ENCODE measurements around the gene SPECC1. TPM values are rescaled to one million over a fixed set of nuclear protein-coding genes. Genes with fewer than 3 reads are reported as not detected.

Gene SPECC1
- total RNA-seq, 1 experiment from 2014 or later, result 103 TPM

DNA sequence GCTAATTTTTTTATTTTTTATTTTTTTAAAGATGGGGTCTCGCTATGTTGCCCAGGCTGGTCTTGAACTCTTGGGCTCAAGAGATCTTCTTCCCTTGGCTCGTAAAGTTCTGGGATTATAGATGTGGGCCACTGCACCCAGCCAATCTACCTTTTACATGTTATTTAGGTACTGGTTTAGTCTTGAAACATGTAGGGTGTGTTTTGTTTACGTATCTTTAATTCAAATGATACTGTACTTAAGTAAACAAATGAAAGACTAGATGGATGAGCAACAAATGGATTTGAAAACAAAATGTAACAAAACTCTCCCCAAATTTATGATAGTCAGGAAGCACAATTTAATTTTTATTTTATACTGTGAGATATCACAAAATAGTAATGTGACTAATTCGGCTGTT lies 250.5 kb downstream of the SPECC1 start:
- H3K9me3 Mint-ChIP-seq, result no peaks in the 10 kb centered on the region
- ChIA-PET CTCF (no interaction called here), POLR2A (no interaction called here)
- ATAC-seq (no peak), DNase-seq (ENCODE audit: low spot score) (no peak)
- TF ChIP-seq, protein P1, sequence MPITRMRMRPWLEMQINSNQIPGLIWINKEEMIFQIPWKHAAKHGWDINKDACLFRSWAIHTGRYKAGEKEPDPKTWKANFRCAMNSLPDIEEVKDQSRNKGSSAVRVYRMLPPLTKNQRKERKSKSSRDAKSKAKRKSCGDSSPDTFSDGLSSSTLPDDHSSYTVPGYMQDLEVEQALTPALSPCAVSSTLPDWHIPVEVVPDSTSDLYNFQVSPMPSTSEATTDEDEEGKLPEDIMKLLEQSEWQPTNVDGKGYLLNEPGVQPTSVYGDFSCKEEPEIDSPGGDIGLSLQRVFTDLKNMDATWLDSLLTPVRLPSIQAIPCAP (CRISPR knock-in tag; IDR thresholded peaks at IDR 0.05), result no peak
- TF ChIP-seq NR1H2 (CRISPR knock-in tag; IDR thresholded peaks at IDR 0.05), result no peak
- no peaks in the 10 kb centered on the region for H3K27me3 Mint-ChIP-seq (ENCODE audit: low read depth)
- H3K36me3 Mint-ChIP-seq, result peaks cover 57% of the 10 kb centered on the region
- H3K4me3 Mint-ChIP-seq, result no peak overlapping the region
- H3K4me1 Mint-ChIP-seq, result peaks cover 23% of the 10 kb centered on the region
- H3K27ac Mint-ChIP-seq, result no peak overlapping the region

DNA sequence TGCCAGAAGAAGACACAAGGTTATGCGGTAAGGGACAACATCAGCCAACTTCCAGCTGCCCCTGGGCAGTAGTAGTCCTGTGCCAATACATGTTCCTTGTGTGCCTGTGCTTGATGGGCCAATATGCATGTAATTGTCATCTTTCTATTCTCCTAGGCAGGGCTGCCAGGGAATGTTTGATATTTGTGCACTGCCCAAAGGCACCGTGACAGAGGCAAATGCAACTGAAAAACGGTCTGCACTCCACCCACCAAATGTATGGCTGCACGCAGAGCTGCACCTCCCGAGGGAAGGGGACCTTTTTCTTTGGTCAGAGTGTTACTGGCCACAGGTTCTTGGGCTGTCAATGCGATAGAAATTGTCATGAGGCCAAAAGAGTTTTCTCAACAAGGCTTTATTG lies 251.1 kb downstream of the SPECC1 start:
- H3K27ac Mint-ChIP-seq, result no peak overlapping the region; the same call in 1 of the 2 replicates
- H3K4me1 Mint-ChIP-seq, result peaks cover 23% of the 10 kb centered on the region
- no peaks in the 10 kb centered on the region for H3K9me3 Mint-ChIP-seq
- ChIA-PET CTCF (interaction anchor here (0.9 kb wide), 1 partner anchor 138 kb away, joined by 3 read pairs; no protein-coding TSS in a partner anchor), POLR2A (no interaction called here)
- DNase-seq (ENCODE audit: low spot score) (no peak), ATAC-seq (no peak)
- no peak for TF ChIP-seq ZNF121 (CRISPR knock-in tag; IDR thresholded peaks at IDR 0.05)
- TF ChIP-seq, protein P1 (CRISPR knock-in tag; IDR thresholded peaks at IDR 0.05), result no peak
- TF ChIP-seq ESRRA (CRISPR knock-in tag; IDR thresholded peaks at IDR 0.05; ENCODE audit: borderline replicate concordance), result no peak
- TF ChIP-seq, protein P2, sequence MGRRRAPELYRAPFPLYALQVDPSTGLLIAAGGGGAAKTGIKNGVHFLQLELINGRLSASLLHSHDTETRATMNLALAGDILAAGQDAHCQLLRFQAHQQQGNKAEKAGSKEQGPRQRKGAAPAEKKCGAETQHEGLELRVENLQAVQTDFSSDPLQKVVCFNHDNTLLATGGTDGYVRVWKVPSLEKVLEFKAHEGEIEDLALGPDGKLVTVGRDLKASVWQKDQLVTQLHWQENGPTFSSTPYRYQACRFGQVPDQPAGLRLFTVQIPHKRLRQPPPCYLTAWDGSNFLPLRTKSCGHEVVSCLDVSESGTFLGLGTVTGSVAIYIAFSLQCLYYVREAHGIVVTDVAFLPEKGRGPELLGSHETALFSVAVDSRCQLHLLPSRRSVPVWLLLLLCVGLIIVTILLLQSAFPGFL (CRISPR knock-in tag; IDR thresholded peaks at IDR 0.05; ENCODE audit: borderline replicate concordance), result no peak
- no peak for TF ChIP-seq TEAD4 (CRISPR knock-in tag; IDR thresholded peaks at IDR 0.05)
- TF ChIP-seq MXD4 (CRISPR knock-in tag; IDR thresholded peaks at IDR 0.05; ENCODE audit: borderline replicate concordance), result no peak
- TF ChIP-seq, protein P3, sequence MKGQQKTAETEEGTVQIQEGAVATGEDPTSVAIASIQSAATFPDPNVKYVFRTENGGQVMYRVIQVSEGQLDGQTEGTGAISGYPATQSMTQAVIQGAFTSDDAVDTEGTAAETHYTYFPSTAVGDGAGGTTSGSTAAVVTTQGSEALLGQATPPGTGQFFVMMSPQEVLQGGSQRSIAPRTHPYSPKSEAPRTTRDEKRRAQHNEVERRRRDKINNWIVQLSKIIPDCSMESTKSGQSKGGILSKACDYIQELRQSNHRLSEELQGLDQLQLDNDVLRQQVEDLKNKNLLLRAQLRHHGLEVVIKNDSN (CRISPR knock-in tag; IDR thresholded peaks at IDR 0.05), result no peak
- no peak for TF ChIP-seq RELA (CRISPR knock-in tag; IDR thresholded peaks at IDR 0.05; ENCODE audit: borderline replicate concordance)
- no peak for TF ChIP-seq CREB1 (CRISPR knock-in tag; IDR thresholded peaks at IDR 0.05)
- H3K36me3 Mint-ChIP-seq, result peaks cover 52% of the 10 kb centered on the region
- no peak overlapping the region for H3K4me3 Mint-ChIP-seq
- no peaks in the 10 kb centered on the region for H3K27me3 Mint-ChIP-seq (ENCODE audit: low read depth)

DNA sequence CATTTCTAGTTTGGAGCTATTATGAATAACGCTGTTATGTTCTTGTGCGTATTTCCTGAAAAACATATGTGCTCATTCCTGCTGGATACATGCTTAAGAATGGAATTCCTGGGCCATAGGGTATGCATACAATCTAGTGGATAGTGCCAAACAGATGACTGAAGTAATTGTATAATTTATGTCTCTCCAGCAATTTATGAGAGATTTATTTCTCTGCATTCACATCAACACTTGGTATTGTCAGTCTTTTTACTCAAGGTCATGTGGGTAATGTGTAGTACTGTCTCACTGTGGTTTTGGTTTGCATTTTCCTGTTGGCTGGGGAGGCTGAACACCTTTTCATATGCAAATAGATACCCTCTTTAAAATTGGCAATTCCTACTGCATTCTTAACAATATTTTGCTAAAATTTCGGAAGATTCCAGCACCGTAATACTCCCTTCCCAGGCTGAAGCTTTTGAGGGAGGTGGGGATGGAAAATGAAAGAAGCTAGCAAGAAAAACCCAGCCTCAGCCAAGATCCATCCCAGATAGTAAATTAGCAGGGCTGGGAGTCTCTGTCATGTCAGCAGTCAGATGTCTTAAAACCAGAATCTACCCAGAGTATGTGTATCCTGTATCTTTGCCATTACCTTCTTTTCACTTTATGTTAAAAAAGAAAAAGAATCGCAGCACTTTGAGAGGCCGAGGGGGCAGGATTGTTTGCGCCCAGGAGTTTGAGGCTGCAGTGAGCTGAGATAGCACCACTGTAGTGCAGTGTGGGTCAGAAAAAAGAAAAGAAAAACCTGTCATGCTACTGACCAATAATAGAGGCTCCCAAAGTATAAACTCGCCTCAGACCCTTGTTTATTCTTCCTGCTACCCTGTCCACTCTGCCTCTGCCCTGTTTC lies 253.3 kb downstream of the SPECC1 start:
- peaks cover 56% of the 10 kb centered on the region for H3K36me3 Mint-ChIP-seq
- POLR2A ChIA-PET, result no interaction called here
- H3K4me3 Mint-ChIP-seq, result no peak overlapping the region
- TF ChIP-seq EMX1 (CRISPR knock-in tag; IDR thresholded peaks at IDR 0.05) (no peak), CBFB (CRISPR knock-in tag; IDR thresholded peaks at IDR 0.05; ENCODE audit: low read depth) (no peak), TCF7 (CRISPR knock-in tag; IDR thresholded peaks at IDR 0.05; ENCODE audit: low read depth) (no peak)
- TF ChIP-seq, protein P4, sequence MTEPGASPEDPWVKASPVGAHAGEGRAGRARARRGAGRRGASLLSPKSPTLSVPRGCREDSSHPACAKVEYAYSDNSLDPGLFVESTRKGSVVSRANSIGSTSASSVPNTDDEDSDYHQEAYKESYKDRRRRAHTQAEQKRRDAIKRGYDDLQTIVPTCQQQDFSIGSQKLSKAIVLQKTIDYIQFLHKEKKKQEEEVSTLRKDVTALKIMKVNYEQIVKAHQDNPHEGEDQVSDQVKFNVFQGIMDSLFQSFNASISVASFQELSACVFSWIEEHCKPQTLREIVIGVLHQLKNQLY (CRISPR knock-in tag; IDR thresholded peaks at IDR 0.05), result no peak
- TF ChIP-seq, protein P1 (CRISPR knock-in tag; IDR thresholded peaks at IDR 0.05), result no peak
- TF ChIP-seq, protein P5, sequence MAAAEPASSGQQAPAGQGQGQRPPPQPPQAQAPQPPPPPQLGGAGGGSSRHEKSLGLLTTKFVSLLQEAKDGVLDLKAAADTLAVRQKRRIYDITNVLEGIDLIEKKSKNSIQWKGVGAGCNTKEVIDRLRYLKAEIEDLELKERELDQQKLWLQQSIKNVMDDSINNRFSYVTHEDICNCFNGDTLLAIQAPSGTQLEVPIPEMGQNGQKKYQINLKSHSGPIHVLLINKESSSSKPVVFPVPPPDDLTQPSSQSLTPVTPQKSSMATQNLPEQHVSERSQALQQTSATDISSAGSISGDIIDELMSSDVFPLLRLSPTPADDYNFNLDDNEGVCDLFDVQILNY (CRISPR knock-in tag; IDR thresholded peaks at IDR 0.05), result no peak
- TF ChIP-seq, protein P6, sequence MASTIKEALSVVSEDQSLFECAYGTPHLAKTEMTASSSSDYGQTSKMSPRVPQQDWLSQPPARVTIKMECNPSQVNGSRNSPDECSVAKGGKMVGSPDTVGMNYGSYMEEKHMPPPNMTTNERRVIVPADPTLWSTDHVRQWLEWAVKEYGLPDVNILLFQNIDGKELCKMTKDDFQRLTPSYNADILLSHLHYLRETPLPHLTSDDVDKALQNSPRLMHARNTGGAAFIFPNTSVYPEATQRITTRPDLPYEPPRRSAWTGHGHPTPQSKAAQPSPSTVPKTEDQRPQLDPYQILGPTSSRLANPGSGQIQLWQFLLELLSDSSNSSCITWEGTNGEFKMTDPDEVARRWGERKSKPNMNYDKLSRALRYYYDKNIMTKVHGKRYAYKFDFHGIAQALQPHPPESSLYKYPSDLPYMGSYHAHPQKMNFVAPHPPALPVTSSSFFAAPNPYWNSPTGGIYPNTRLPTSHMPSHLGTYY (CRISPR knock-in tag; IDR thresholded peaks at IDR 0.05), result no peak
- TF ChIP-seq, protein P7, sequence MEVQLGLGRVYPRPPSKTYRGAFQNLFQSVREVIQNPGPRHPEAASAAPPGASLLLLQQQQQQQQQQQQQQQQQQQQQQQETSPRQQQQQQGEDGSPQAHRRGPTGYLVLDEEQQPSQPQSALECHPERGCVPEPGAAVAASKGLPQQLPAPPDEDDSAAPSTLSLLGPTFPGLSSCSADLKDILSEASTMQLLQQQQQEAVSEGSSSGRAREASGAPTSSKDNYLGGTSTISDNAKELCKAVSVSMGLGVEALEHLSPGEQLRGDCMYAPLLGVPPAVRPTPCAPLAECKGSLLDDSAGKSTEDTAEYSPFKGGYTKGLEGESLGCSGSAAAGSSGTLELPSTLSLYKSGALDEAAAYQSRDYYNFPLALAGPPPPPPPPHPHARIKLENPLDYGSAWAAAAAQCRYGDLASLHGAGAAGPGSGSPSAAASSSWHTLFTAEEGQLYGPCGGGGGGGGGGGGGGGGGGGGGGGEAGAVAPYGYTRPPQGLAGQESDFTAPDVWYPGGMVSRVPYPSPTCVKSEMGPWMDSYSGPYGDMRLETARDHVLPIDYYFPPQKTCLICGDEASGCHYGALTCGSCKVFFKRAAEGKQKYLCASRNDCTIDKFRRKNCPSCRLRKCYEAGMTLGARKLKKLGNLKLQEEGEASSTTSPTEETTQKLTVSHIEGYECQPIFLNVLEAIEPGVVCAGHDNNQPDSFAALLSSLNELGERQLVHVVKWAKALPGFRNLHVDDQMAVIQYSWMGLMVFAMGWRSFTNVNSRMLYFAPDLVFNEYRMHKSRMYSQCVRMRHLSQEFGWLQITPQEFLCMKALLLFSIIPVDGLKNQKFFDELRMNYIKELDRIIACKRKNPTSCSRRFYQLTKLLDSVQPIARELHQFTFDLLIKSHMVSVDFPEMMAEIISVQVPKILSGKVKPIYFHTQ (CRISPR knock-in tag; IDR thresholded peaks at IDR 0.05), result no peak

More for the DNA sequence above, 253.3 kb downstream of the SPECC1 start:
- Mint-ChIP-seq H3K27ac (peak overlapping the region; percentile 83), H3K4me1 (peaks cover 23% of the 10 kb centered on the region), H3K9me3 (no peaks in the 10 kb centered on the region), H3K27me3 (ENCODE audit: low read depth) (no peaks in the 10 kb centered on the region)
- ATAC-seq, result no peak
- CTCF ChIA-PET, result interaction anchor here (2.0 kb wide), 1 partner anchor 35 kb away, joined by 11 read pairs; no protein-coding TSS in a partner anchor
- no peak for DNase-seq (ENCODE audit: low spot score)
